Measurements from ENCODE around the gene CEACAM16. TPM values are rescaled to one million over a fixed set of nuclear protein-coding genes. Genes with fewer than 3 reads are reported as not detected.
A peak's percentile ranks its signal among the peaks of the same experiment; 100 is the strongest.

Gene CEACAM16
- total RNA-seq, 1 donor from 2014 or later = not detected

- Mint-ChIP-seq H3K27ac (peak overlapping the region; percentile 82), H3K27me3 (peaks cover 41% of the 10 kb centered on the region), H3K36me3 (no peaks in the 10 kb centered on the region), H3K9me3 (no peaks in the 10 kb centered on the region), H3K4me3 (peak overlapping the region; percentile 82), H3K4me1 (ENCODE audit: unreplicated experiment) (peaks cover 23% of the 10 kb centered on the region)
- TF ChIP-seq CTCF (conservative IDR thresholded peaks at IDR 0.05) = no peak
- no peak for DNase-seq (ENCODE audit: extremely low spot score, unreplicated experiment)
Measured at GRCh38 chr19:44746616-44746945, 47.6 kb downstream of the CEACAM16 start.

GRCh38 chr19:44746946-44747738, 48.2 kb downstream of the CEACAM16 start:
- DNase-seq (ENCODE audit: extremely low spot score, unreplicated experiment) = peak; percentile 82
- Mint-ChIP-seq H3K36me3 (no peaks in the 10 kb centered on the region), H3K27ac (peak overlapping the region; percentile 95), H3K9me3 (no peaks in the 10 kb centered on the region), H3K4me1 (ENCODE audit: unreplicated experiment) (peaks cover 23% of the 10 kb centered on the region), H3K27me3 (peaks cover 41% of the 10 kb centered on the region), H3K4me3 (peak overlapping the region; percentile 91)
- no peak for TF ChIP-seq CTCF (conservative IDR thresholded peaks at IDR 0.05)

DNA sequence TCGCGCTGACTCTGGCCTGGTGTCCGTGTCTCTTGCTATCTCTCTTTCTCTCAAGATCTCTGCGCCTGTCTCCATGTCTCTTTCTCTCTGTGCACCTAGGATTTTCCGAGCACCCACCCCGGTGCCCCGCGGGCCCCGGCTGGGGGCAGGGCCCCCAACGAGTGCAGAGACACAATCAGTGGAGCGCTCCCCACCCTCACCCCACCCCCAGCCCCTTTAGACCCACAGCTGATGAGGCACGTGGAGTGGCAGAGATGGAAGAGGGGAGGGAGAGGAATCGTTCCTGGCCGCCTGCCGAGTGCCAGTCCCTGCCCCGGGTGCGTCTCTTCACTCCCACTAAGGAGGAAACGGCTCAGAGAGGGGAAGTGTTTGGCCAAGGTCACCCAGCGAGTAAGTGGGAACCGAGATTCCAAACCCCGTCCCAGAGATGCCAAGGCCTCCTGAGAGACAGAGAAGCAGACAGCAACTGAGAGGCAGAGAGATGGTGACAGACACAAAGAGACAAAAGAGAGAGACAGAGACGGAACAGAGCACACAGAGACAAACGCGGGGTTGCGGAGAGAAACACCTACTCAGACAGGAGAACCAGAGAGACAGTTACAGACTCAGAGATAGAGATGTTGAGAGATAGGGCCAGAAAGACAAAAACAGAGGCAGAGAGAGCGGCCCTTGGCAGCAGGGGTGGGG, 48.9 kb downstream of the CEACAM16 start:
- no peak for DNase-seq (ENCODE audit: extremely low spot score, unreplicated experiment)
- peaks cover 48% of the 10 kb centered on the region for H3K27me3 Mint-ChIP-seq
- H3K4me3 Mint-ChIP-seq = peak overlapping the region; percentile 91
- peaks cover 24% of the 10 kb centered on the region for H3K4me1 Mint-ChIP-seq (ENCODE audit: unreplicated experiment)
- peak overlapping the region; percentile 95 for H3K27ac Mint-ChIP-seq
- H3K36me3 Mint-ChIP-seq = peaks cover 5% of the 10 kb centered on the region
- no peaks in the 10 kb centered on the region for H3K9me3 Mint-ChIP-seq
- TF ChIP-seq CTCF (conservative IDR thresholded peaks at IDR 0.05) = no peak

GRCh38 chr19:44748426-44749254, 49.7 kb downstream of the CEACAM16 start, which contains the start of gene BCL3:
Gene BCL3, plus strand, starts transcription at chr19:44748708. Its CDS starts 83 bp downstream, at chr19:44748791.
- peaks cover 5% of the 10 kb centered on the region for H3K36me3 Mint-ChIP-seq
- H3K27me3 Mint-ChIP-seq = peaks cover 52% of the 10 kb centered on the region
- DNase-seq (ENCODE audit: extremely low spot score, unreplicated experiment) = no peak
- H3K9me3 Mint-ChIP-seq = no peaks in the 10 kb centered on the region
- H3K4me3 Mint-ChIP-seq = peak within 1 kb of the TSS; percentile 91
- H3K27ac Mint-ChIP-seq = peak within 1 kb of the TSS; percentile 95
- TF ChIP-seq CTCF (conservative IDR thresholded peaks at IDR 0.05) = no peak
- peaks cover 27% of the 10 kb centered on the region for H3K4me1 Mint-ChIP-seq (ENCODE audit: unreplicated experiment)

DNA sequence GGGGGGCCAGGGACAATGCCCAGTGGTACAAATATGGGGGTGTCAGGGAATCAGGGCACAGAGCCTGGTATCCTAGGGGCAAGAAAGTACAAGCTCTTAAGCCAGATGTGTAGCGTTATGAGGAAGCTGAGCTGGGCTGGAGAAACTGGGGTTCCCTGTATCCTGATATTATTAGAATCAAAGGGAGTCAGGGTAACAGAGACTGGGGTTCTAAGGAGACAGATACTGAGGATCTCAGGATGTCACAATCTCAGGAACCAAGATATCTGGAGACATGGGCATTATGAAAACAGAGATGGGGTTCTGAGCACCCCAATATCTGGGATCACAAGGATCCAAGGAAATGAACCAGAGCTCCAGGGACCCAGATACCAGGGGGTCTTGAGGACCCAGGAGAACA, 50.3 kb downstream of the CEACAM16 start:
- no peak for TF ChIP-seq CTCF (conservative IDR thresholded peaks at IDR 0.05)
- Mint-ChIP-seq H3K36me3 (peaks cover 5% of the 10 kb centered on the region), H3K9me3 (no peaks in the 10 kb centered on the region), H3K27me3 (peaks cover 56% of the 10 kb centered on the region), H3K4me1 (ENCODE audit: unreplicated experiment) (peaks cover 32% of the 10 kb centered on the region), H3K4me3 (peak overlapping the region; percentile 85), H3K27ac (peak overlapping the region; percentile 81)
- DNase-seq (ENCODE audit: extremely low spot score, unreplicated experiment) = no peak

Measured in type B pancreatic cell (in vitro differentiated cells).